ENCODE results near the gene MLLT1.
A peak's percentile ranks its signal among the peaks of the same experiment; 100 is the strongest.

MLLT1 gene

GRCh38 chr19:6164906-6165531 is 114.8 kb downstream of the MLLT1 start:
- Mint-ChIP-seq H3K4me3 (no peak overlapping the region), H3K9me3 (peaks cover 58% of the 10 kb centered on the region), H3K27me3 (ENCODE audit: low read depth, poor library complexity) (peaks cover 15% of the 10 kb centered on the region), H3K4me1 (no peaks in the 10 kb centered on the region), H3K36me3 (ENCODE audit: low read depth) (peaks cover 5% of the 10 kb centered on the region), H3K27ac (no peak overlapping the region)
- TF ChIP-seq, protein P1, sequence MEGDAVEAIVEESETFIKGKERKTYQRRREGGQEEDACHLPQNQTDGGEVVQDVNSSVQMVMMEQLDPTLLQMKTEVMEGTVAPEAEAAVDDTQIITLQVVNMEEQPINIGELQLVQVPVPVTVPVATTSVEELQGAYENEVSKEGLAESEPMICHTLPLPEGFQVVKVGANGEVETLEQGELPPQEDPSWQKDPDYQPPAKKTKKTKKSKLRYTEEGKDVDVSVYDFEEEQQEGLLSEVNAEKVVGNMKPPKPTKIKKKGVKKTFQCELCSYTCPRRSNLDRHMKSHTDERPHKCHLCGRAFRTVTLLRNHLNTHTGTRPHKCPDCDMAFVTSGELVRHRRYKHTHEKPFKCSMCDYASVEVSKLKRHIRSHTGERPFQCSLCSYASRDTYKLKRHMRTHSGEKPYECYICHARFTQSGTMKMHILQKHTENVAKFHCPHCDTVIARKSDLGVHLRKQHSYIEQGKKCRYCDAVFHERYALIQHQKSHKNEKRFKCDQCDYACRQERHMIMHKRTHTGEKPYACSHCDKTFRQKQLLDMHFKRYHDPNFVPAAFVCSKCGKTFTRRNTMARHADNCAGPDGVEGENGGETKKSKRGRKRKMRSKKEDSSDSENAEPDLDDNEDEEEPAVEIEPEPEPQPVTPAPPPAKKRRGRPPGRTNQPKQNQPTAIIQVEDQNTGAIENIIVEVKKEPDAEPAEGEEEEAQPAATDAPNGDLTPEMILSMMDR (IDR thresholded peaks at IDR 0.05) = no peak
- DNase-seq = no peak

DNA sequence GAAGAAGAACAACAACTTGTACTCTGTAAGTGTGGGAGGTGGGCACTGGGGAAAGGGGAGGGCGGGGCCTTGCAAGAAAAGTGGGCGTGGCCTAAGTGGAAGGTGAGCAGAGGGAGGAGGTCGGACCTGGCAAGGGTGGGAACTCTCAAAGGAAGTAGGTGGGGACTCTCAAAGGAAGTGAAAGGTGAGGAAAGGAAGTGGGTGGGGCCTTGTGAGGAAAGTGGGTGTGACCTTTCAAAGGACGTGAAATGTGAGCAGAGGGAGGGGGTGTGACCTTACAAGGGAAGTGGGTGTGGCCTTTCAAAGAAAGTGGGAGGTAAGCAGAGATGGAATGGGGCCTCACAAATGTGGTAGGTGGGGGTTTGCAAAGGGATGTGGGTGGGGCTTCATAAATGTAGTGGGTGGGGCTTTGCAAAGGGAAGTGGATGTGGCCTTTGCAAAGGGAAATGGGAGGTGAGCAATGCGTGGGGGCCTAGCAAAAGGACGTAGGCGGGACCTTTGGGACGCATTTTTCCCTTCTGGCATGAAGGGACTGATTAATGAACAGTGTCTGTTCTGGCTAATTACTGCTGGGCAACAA is 118.4 kb downstream of the MLLT1 start:
- H3K27me3 Mint-ChIP-seq (ENCODE audit: low read depth, poor library complexity) = peaks cover 13% of the 10 kb centered on the region
- peaks cover 5% of the 10 kb centered on the region for H3K36me3 Mint-ChIP-seq (ENCODE audit: low read depth)
- H3K4me1 Mint-ChIP-seq = no peaks in the 10 kb centered on the region
- H3K27ac Mint-ChIP-seq = no peak overlapping the region
- peaks cover 61% of the 10 kb centered on the region for H3K9me3 Mint-ChIP-seq
- H3K4me3 Mint-ChIP-seq = no peak overlapping the region
- TF ChIP-seq, protein P1 (IDR thresholded peaks at IDR 0.05) = no peak
- peak; percentile 17 for DNase-seq
